Measurements from ENCODE around the gene SUGP1.

SUGP1 gene

DNA sequence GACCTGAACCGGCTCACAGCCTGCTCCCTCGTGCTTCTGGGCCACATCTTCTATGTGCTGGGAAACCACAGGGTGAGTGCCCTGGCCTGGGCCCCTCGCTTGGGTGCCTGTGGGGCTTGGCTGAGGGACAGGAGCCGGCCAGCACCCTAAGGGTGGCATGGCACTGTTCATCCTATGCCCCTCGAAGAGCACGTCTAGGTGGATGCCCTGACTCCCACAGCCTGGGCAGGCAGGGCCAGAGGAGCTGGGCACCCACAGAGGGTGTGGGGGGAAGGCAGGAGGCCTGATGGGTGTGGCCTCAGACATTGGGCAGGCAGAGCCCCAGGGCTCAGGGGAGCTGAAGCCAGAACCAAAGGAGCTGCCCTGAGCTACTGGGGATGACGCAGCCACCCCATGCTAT lies 29.1 kb upstream of the SUGP1 start:
- H3K4me1 ChIP-seq = no peaks in the 10 kb centered on the region
- H3K36me3 ChIP-seq = peaks cover 61% of the 10 kb centered on the region
- DNase-seq = no peak
- TF ChIP-seq CTCF (IDR thresholded peaks at IDR 0.05; ENCODE audit: low read depth, low read length) = no peak
- no peaks in the 10 kb centered on the region for H3K9me3 ChIP-seq
- H3K4me3 ChIP-seq (ENCODE audit: low read depth, low read length) = no peak overlapping the region
- no peaks in the 10 kb centered on the region for H3K27me3 ChIP-seq

- Histone ChIP-seq H3K4me3 (ENCODE audit: low read depth, low read length) (no peak overlapping the region), H3K27me3 (no peaks in the 10 kb centered on the region), H3K9me3 (no peaks in the 10 kb centered on the region), H3K36me3 (peaks cover 64% of the 10 kb centered on the region), H3K4me1 (no peaks in the 10 kb centered on the region)
- no peak for TF ChIP-seq CTCF (IDR thresholded peaks at IDR 0.05; ENCODE audit: low read depth, low read length)
- DNase-seq = no peak
Observed at GRCh38 chr19:19348266-19348665, 28.0 kb upstream of the SUGP1 start.

GRCh38 chr19:19347401-19348110 lies 27.2 kb upstream of the SUGP1 start:
- TF ChIP-seq CTCF (IDR thresholded peaks at IDR 0.05; ENCODE audit: low read depth, low read length) = no peak
- Histone ChIP-seq H3K4me1 (no peaks in the 10 kb centered on the region), H3K9me3 (no peaks in the 10 kb centered on the region), H3K4me3 (ENCODE audit: low read depth, low read length) (no peak overlapping the region), H3K36me3 (peaks cover 63% of the 10 kb centered on the region), H3K27me3 (no peaks in the 10 kb centered on the region)
- no peak for DNase-seq

- Histone ChIP-seq H3K9me3 (no peaks in the 10 kb centered on the region), H3K36me3 (peaks cover 58% of the 10 kb centered on the region)
- no peak for DNase-seq
Observed at GRCh38 chr19:19345970-19346369, 25.7 kb upstream of the SUGP1 start.

DNA sequence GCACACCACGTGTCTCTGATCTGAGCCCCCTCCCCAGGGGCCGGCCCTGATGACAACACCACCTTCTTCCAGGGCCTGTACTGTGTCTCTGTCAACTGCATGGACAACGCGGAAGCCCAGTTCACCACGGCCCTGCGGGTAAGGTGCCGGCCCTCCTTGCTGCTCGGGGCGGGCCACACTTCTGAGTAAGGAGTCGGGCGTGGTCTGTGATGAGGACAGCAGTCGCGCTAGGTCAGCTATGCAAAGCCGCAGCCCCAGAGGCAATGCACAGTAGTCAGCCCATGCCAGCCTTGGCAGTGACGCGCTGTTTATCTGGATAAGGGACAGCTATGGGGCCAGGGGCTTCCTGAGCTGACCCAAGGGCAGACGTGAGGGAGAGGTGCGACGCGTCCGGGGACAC lies 24.9 kb upstream of the SUGP1 start:
- no peaks in the 10 kb centered on the region for H3K27me3 ChIP-seq
- H3K9me3 ChIP-seq = no peaks in the 10 kb centered on the region
- DNase-seq = no peak
- TF ChIP-seq CTCF (IDR thresholded peaks at IDR 0.05; ENCODE audit: low read depth, low read length) = no peak
- no peak overlapping the region for H3K4me3 ChIP-seq (ENCODE audit: low read depth, low read length)
- H3K36me3 ChIP-seq = peaks cover 56% of the 10 kb centered on the region
- no peaks in the 10 kb centered on the region for H3K4me1 ChIP-seq

More at GRCh38 chr19:19345970-19346369, 25.7 kb upstream of the SUGP1 start:
- Histone ChIP-seq H3K4me3 (ENCODE audit: low read depth, low read length) (no peak overlapping the region), H3K4me1 (no peaks in the 10 kb centered on the region), H3K27me3 (no peaks in the 10 kb centered on the region)
- TF ChIP-seq CTCF (IDR thresholded peaks at IDR 0.05; ENCODE audit: low read depth, low read length) = no peak

GRCh38 chr19:19343762-19344161 lies 23.5 kb upstream of the SUGP1 start:
- DNase-seq = no peak
- H3K4me1 ChIP-seq = no peaks in the 10 kb centered on the region
- H3K36me3 ChIP-seq = peaks cover 51% of the 10 kb centered on the region
- H3K4me3 ChIP-seq (ENCODE audit: low read depth, low read length) = no peak overlapping the region
- no peaks in the 10 kb centered on the region for H3K27me3 ChIP-seq
- TF ChIP-seq CTCF (IDR thresholded peaks at IDR 0.05; ENCODE audit: low read depth, low read length) = no peak
- H3K9me3 ChIP-seq = no peaks in the 10 kb centered on the region
